ENCODE data around the gene MCM9.
"Not testable (repeated sequence)": the region's sequence is repeated elsewhere in the genome, so short reads cannot be mapped to it uniquely, and the experiment has no call there.

MCM9 gene

GRCh38 chr6:118881440-118882313, 53.3 kb downstream of the MCM9 start:
- DNase-seq (ENCODE audit: low read depth in 1 of 2, low spot score in 1 of 2): no peak
- no peak for TF ChIP-seq JUND (IDR thresholded peaks at IDR 0.05; ENCODE audit: low read depth)
- in situ Hi-C loops (cut with HindIII; ENCODE audit: low pct_unique_long_range_greater_than_20kb, low sequenced_read_pairs): no loop called here

GRCh38 chr6:118877806-118878205, 57.2 kb downstream of the MCM9 start:
- DNase-seq (ENCODE audit: low read depth in 1 of 2, low spot score in 1 of 2): no peak
- TF ChIP-seq JUND (IDR thresholded peaks at IDR 0.05; ENCODE audit: low read depth): no peak
- in situ Hi-C loops (cut with HindIII; ENCODE audit: low pct_unique_long_range_greater_than_20kb, low sequenced_read_pairs): no loop called here

- DNase-seq (ENCODE audit: low read depth in 1 of 2, low spot score in 1 of 2): no peak
- in situ Hi-C loops (cut with HindIII; ENCODE audit: low pct_unique_long_range_greater_than_20kb, low sequenced_read_pairs): no loop called here
- no peak for TF ChIP-seq JUND (IDR thresholded peaks at IDR 0.05; ENCODE audit: low read depth)
These were observed 58.1 kb downstream of the MCM9 start for GRCh38 chr6:118876814-118877213.

- in situ Hi-C loops (cut with HindIII; ENCODE audit: low pct_unique_long_range_greater_than_20kb, low sequenced_read_pairs): no loop called here
- no peak for DNase-seq (ENCODE audit: low read depth in 1 of 2, low spot score in 1 of 2)
- TF ChIP-seq JUND (IDR thresholded peaks at IDR 0.05; ENCODE audit: low read depth): no peak
These were observed 58.8 kb downstream of the MCM9 start for GRCh38 chr6:118876198-118876597.

GRCh38 chr6:118875672-118876071, 59.3 kb downstream of the MCM9 start:
- TF ChIP-seq JUND (IDR thresholded peaks at IDR 0.05; ENCODE audit: low read depth): no peak
- in situ Hi-C loops (cut with HindIII; ENCODE audit: low pct_unique_long_range_greater_than_20kb, low sequenced_read_pairs): no loop called here
- peak in 1 of 2 experiments; percentile 57 for DNase-seq (ENCODE audit: low read depth in 1 of 2, low spot score in 1 of 2)

GRCh38 chr6:118873239-118873638, 61.7 kb downstream of the MCM9 start:
- in situ Hi-C loops (cut with HindIII; ENCODE audit: low pct_unique_long_range_greater_than_20kb, low sequenced_read_pairs): no loop called here
- no peak for DNase-seq (ENCODE audit: low read depth in 1 of 2, low spot score in 1 of 2)
- TF ChIP-seq JUND (IDR thresholded peaks at IDR 0.05; ENCODE audit: low read depth): no peak

- DNase-seq (ENCODE audit: low read depth in 1 of 2, low spot score in 1 of 2): no peak
- in situ Hi-C loops (cut with HindIII; ENCODE audit: low pct_unique_long_range_greater_than_20kb, low sequenced_read_pairs): no loop called here
- TF ChIP-seq JUND (IDR thresholded peaks at IDR 0.05; ENCODE audit: low read depth): no peak
These were observed 62.2 kb downstream of the MCM9 start for GRCh38 chr6:118872726-118873125.

- no peak for TF ChIP-seq JUND (IDR thresholded peaks at IDR 0.05; ENCODE audit: low read depth)
- DNase-seq (ENCODE audit: low read depth in 1 of 2, low spot score in 1 of 2): no peak
- in situ Hi-C loops (cut with HindIII; ENCODE audit: low pct_unique_long_range_greater_than_20kb, low sequenced_read_pairs): no loop called here
These were observed 62.6 kb downstream of the MCM9 start for GRCh38 chr6:118872318-118872717.

DNA sequence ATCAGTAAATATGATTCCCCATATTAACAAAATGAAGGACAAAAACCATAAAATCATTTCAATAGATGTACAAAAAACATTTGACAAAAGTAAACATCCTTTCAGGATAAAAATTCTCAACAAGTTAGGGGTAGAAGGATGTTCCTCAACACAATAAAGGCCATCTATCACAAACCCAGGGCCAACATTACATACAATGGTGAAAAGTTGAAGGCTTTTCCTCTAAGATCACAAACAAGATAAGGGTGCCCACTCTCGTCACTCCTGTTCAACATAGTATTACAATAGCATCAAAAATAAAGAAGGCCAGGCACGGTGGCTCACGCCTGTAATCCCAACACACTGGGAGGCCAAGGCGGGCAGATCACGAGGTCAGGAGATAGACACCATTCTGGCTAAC, 63.6 kb downstream of the MCM9 start:
- no peak for DNase-seq (ENCODE audit: low read depth in 1 of 2, low spot score in 1 of 2)
- in situ Hi-C loops (cut with HindIII; ENCODE audit: low pct_unique_long_range_greater_than_20kb, low sequenced_read_pairs): no loop called here
- TF ChIP-seq JUND (IDR thresholded peaks at IDR 0.05; ENCODE audit: low read depth): no peak

GRCh38 chr6:118869894-118870589, 64.9 kb downstream of the MCM9 start:
- no peak for TF ChIP-seq JUND (IDR thresholded peaks at IDR 0.05; ENCODE audit: low read depth)
- in situ Hi-C loops (cut with HindIII; ENCODE audit: low pct_unique_long_range_greater_than_20kb, low sequenced_read_pairs): no loop called here
- no peak for DNase-seq (ENCODE audit: low read depth in 1 of 2, low spot score in 1 of 2)

DNA sequence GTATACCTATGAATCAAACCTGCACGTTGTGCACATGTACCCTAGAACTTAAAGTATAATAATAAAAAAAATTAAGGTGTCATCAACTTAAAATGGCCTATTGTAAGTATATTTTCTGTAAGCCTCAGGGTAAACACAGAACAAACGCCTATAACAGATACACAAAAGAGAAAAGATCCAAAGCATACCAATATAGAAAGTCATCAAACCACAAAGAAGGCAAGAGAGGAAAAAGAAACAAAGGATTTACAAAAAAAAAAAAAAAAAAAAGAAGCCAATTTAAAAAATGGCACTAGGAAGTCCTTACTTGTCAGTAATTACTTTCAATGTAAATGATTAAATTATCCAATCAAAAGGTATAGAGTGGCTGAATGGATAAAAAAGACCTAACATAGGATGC, 65.6 kb downstream of the MCM9 start:
- DNase-seq (ENCODE audit: low read depth in 1 of 2, low spot score in 1 of 2): no peak
- TF ChIP-seq JUND (IDR thresholded peaks at IDR 0.05; ENCODE audit: low read depth): no peak
- in situ Hi-C loops (cut with HindIII; ENCODE audit: low pct_unique_long_range_greater_than_20kb, low sequenced_read_pairs): no loop called here

DNA sequence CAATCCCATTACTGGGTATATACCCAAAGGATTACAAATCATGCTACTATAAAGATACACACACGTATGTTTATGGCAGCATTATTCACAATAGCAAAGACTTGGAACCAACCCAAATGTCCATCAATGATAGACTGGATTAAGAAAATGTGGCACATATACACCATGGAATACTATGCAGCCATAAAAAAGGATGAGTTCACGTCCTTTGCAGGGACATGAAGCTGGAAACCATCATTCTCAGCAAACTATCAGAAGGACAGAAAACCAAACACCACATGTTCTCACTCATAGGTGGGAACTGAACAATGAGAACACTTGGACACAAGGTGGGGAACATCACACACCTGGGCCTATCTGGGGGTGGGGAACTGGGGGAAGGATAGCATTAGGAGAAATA, 66.1 kb downstream of the MCM9 start:
- DNase-seq (ENCODE audit: low read depth in 1 of 2, low spot score in 1 of 2); in situ Hi-C loops (cut with HindIII; ENCODE audit: low pct_unique_long_range_greater_than_20kb, low sequenced_read_pairs): not testable (repeated sequence)

DNA sequence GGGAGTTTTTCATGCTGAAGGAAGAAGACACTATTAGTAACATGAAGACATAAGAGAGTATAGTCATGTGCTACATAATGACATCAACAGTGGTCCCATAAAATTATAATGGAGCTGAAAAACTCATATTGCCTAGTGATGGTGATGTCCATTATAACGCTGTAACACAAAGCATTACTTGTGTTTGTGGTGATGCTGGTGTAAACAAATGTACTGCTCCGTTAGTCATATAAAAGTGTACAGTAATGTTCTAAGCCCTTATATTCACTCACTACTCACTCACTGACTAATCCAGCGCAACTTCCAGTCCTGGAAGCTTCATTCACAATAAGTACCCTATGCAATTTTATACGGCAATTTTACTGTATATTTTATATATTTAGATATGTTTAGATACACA, 67.8 kb downstream of the MCM9 start:
- in situ Hi-C loops (cut with HindIII; ENCODE audit: low pct_unique_long_range_greater_than_20kb, low sequenced_read_pairs): no loop called here
- no peak for TF ChIP-seq JUND (IDR thresholded peaks at IDR 0.05; ENCODE audit: low read depth)
- DNase-seq (ENCODE audit: low read depth in 1 of 2, low spot score in 1 of 2): no peak
